ENCODE measurements around the gene PGM2.
"Not testable (repeated sequence)": the region's sequence is repeated elsewhere in the genome, so short reads cannot be mapped to it uniquely, and the experiment has no call there.

Gene PGM2

DNA sequence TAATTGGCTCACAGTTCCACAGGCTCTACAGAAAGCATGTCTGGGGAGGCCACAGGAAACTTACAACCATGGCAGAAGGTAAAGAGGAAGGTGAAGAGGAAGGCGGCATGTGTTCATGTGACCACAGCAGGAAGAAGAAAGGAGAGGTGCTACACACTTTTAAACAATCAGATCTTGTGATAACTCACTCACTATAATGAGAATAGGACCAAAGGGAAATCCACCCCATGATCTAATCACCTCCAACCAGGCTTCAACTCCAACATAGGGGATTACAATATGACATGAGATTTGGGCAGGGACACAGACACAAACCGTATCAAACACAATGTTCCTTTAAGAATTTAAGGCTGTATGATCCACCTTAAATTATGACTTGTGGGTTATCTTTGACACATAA lies 10.5 kb upstream of the PGM2 start:
- FAIRE-seq: no peak
- DNase-seq (ENCODE audit: insufficient read length, low spot score): no peak

DNA sequence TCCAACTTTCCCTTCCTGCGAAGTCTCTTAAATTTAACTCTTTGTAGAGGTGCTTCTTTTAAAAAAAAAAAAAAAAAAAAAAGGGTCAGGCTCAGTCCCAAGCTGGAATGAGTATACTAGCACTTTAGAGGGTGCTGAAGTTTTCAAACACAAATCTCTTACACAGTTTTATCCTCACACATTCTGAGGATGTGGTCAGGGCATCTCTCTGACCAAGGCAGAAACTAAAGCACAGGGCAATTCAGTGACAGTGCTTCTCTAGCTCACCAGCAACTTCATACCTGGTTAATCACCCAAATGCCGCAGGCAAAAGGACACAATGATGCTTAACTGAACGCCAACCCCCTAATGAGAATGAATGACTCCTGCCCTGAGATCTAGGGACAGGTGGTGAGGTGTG lies 9.8 kb upstream of the PGM2 start:
- DNase-seq (ENCODE audit: insufficient read length, low spot score) (no peak), FAIRE-seq (no peak)

DNA sequence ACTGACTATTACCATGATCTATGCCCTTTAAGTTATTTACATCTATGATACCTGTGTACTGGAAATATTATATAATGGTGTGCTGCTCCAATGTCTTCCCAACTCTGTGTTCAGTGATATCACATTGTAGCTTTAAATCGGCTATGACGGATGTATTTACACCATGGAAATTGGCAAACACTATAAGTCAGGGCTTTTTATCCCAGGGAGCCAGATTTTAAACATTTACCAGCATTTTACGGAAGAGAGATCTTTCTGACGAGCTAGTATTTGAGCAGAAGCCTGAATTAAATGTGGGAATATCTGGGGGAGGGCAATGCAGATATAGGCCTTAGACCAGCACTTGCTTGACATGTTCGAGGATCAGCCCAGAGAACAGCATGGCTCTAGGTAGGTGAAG lies 7.7 kb upstream of the PGM2 start:
- DNase-seq (ENCODE audit: insufficient read length, low spot score) (no peak), FAIRE-seq (no peak)

DNA sequence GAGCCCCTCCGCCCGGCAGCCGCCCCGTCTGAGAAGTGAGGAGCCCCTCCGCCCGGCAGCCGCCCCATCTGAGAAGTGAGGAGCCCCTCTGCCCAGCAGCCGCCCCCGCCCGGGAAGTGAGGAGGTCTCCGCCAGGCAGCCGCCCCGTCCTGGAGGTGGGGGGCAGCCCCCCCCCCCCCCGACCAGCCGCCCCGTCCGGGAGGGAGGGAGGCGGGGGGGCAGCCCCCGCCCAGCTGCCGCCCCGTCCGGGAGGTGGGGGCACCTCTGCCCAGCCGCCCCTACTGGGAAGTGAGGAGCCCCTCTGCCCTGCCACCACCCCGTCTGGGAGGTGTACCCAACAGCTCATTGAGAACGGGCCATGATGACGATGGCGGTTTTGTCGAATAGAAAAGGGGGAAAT lies 6.0 kb upstream of the PGM2 start:
- FAIRE-seq; DNase-seq (ENCODE audit: insufficient read length, low spot score): not testable (repeated sequence)

DNA sequence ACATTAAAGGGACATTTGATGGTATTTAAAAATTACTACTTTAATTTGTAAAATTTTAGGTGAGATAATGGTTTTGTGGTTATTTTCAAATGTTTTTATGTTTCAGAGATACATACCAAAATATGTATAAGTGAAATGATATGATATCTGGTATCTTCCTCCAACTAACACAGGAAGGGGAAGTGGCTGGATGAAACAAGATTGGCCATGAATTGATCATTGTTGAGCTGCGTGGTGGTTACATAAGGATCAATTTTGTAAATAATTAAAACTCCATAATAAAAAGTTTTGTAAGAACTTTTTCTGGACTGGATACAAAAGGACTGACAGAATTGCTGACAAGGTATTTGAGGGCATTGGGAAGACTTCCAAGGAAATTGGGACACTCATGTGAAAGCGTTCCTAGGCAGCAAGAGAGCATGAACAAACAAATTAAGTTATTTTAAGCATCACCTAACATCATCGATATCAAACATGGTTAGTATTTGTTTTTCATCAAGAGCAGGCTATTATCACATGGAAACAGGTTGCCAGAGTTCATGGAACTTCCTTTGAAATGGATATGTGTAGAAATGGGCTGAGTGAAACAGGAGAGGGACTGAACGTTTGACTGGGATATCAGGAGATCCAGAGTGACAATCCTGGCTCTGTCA lies 4.4 kb upstream of the PGM2 start:
- DNase-seq (ENCODE audit: insufficient read length, low spot score) (no peak), FAIRE-seq (no peak)

DNA sequence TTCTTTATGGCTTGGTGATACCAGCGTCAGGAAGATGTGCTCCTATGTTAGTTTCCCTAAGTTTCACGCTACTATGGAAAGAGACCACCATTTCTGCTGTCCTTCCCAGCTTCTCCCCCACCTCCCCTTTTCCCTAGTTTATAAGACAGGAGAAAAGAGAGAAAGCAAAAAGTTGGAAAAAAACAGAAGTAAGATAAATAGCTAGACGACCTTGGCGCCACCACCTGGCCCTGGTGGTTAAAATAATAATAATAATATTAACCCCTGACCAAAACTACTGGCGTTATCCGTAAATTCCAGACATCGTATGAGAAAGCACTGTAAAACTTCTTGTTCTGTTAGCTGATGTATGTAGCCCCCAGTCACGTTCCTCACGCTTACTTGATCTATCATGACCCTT lies 985 bp upstream of the PGM2 start:
- DNase-seq (ENCODE audit: insufficient read length, low spot score); FAIRE-seq: not testable (repeated sequence)

DNA sequence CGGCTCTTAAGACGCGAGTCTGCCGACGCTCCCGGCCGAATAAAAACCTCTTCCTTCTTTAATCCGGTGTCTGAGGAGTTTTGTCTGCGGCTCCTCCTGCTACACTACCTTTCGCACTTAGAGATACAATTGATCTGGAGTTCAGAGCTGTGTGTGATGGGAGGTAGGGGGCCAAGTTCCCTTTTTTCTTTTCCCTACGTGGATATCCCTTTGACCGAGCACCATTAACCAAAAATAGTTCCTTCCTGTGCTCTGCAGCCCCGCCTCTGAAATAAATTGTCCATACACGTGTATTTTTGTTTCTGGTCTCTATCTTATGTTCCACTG lies 555 bp upstream of the PGM2 start:
- DNase-seq (ENCODE audit: insufficient read length, low spot score): no peak
- no peak for FAIRE-seq

DNA sequence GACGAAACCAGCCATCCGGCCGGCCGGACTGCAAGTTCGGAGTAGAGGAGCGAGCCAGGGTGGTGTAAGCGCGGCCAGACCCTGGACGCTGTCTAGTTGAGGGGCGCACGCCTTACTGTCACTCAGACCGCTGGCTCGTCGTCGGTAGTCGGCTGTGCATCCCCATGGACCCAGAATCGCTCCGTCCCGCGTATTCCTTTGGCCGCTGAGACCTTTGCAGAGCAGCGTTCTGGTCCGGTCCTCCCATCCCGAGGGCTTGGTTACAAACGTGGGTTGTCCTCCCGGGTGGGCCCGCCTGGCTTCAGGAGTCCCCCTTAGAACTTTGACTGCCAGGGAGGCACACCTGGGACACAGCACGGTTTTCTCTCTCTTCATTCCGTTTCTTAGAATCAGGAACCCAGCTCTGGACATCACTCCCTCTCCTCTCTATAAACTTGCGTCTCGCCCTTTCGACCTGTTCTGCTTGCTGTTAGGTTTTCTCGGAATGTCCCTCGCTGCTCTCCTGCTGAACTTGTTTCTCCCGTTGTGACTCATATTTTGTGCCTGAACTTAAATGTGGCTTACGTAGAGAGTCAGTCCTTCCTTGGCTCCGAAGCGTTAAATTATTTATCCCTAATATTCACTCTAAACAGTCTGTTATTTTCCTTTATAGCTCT lies 672 bp downstream of the PGM2 start:
- no peak for DNase-seq (ENCODE audit: insufficient read length, low spot score)
- no peak for FAIRE-seq

DNA sequence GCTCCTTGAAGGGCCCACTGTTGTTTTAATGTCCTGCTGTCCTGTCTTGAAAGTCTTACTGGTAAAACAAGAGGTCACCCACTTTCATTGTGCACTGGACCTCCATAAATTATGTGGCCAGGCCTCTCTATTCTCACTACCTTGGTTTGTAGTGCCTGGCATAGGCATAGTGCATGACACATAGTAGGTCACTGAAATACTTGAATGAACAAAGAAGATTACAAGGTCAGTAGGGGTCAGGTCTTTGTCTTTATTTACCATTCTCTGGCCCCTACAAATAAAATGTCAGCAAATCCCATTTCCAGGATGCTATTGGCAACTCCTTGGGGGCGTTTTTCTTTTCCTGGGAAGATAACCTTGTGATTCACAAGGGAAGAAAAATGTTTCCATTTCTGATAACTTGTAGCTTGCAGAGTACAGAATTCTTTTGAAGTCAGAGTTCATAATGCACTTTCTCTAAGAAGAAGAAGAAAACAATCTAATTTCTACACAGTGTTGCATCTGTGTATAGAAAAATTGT lies 1.4 kb downstream of the PGM2 start:
- FAIRE-seq: no peak
- no peak for DNase-seq (ENCODE audit: insufficient read length, low spot score)

DNA sequence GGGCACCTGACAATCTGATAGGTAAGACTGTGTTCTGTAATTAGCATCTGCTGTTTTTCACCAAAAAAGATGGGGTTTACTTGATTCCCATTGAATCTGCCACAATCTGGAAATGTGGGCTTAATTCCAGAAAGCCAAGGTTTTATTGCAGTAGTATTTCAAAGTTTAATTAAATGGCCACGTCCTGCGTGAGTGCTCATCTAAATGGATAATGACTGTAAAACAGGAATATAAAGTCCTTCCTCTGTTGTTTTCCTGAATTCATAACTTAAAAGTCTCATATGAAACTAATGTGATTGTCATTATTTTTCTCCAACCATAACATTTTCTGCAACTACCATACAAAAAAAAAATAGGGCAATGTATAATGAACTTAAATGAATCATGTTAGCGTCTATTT lies 2.4 kb downstream of the PGM2 start:
- DNase-seq (ENCODE audit: insufficient read length, low spot score) (no peak), FAIRE-seq (no peak)

DNA sequence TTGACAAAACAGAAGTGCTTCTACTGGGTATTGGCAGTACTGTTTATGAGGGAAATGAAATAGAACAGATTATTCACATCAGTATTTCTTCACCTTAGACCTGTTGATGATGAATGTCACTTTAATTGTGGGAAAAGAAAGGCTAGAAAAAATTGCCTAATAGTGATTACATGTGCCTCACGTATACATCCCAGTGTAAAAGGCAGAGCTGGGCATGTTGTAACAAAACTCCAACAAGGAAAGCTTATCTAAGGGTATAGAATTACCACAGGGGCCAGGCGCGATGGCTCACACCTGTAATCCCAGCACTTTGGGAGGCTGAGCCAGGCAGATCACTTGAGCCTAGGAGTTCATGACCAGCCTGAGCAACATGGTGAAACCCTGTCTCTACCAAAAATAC lies 4.2 kb downstream of the PGM2 start:
- FAIRE-seq (no peak), DNase-seq (ENCODE audit: insufficient read length, low spot score) (no peak)

DNA sequence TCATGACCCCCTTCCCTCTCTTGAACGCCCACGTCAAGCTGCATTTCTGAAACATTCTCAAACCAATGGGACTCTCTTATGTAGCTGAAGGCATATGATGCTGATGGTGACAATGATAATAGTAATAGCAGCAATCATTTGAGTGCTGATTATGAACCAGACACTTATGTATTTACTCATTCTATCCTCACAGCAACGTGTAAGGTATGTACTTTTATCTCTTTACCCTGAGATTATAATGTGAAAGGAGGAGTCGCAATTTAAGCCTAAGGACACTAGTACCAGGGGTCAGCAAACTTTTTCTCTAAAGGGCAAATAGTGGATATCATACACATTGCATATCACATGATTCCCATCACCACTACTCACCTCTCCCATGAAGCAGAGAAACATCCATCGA lies 8.5 kb downstream of the PGM2 start:
- no peak for FAIRE-seq

DNA sequence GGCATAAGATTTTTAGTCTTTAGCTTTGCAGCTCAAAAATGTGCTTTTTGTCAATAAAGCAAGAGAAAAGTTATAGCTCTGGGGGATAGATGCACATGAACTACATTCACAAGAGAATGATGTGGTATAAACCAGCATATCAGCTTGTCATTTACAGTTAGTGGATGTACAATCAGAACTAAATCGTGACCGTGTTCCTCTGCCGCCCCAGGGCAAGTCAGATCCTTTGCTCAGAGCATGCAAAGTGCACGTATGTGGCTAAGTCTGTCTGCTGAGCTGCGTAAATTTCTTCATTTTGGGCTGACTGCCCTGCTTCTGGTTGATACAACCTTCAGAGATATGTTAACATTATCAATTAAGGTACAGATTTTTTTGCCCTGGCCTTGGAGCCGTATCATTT lies 9.3 kb downstream of the PGM2 start:
- FAIRE-seq (no peak), DNase-seq (ENCODE audit: insufficient read length, low spot score) (no peak)

More for the DNA sequence above, 8.5 kb downstream of the PGM2 start:
- DNase-seq (ENCODE audit: insufficient read length, low spot score): no peak

DNA sequence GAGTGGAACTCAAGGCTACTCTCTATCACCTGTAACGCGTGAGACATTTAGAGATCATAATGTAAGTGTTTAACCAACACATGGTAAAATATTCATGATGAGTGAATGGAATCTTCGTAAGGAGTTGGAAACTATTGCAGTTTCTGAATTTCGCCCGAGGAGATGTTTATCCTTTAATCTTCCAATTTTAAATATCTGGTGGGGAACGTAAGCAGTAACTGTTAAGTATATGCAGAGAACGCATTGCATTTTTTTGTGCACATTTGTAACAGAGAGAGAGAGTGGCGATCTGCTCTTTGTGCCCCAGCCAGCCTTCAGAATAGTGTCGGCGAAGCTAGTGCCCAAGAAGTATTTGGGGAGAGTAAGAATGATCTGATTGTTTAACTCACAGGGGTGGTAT lies 9.8 kb downstream of the PGM2 start:
- no peak for DNase-seq (ENCODE audit: insufficient read length, low spot score)
- no peak for FAIRE-seq

DNA sequence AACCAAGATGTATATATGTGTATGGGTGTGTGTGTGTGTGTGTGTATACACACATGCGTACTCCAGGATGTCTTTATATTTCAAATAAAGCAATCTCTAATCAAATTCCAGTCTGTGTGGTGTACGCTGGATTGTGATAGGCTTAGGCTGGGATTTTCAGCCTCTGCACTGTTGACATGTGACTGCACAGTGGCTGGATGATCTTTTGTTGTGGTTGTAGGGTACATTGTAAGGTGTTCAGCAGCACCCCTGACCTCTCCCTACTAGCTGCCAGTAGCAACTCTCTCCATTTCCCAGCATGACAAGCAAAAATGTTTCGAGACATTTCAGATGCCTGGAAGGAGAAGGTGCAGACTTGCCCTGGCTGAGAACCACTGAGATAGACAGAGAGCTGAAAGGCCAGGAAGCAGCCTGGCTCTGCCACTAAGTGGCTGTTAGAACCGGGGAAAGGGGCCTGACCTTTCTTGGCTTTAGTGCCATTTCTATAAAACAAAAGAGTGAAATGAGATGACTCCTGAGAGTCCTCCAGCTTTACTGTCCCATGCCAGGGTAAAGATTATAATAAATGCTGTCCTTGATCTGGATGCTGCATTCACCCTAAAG lies 10.5 kb downstream of the PGM2 start:
- DNase-seq (ENCODE audit: insufficient read length, low spot score) (no peak), FAIRE-seq (no peak)

DNA sequence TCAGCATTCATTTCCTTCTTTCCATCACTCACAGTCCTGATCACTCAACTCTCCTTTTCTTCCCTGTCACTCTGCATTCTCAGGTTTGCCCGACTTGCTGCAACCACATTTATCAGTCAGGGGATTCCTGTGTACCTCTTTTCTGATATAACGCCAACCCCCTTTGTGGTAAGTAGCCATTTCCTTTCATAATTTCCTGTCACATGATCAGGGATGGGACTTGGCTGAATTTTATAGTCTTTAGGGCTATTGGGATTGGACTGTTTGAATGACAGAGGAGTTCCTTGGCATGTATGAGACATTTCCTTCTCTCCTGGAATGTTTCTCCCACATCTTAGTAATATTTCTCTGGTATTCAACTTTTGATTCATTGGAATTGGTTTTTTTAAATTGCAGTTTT lies 11.0 kb downstream of the PGM2 start:
- peak; percentile 89 for DNase-seq (ENCODE audit: insufficient read length, low spot score)
- no peak for FAIRE-seq

DNA sequence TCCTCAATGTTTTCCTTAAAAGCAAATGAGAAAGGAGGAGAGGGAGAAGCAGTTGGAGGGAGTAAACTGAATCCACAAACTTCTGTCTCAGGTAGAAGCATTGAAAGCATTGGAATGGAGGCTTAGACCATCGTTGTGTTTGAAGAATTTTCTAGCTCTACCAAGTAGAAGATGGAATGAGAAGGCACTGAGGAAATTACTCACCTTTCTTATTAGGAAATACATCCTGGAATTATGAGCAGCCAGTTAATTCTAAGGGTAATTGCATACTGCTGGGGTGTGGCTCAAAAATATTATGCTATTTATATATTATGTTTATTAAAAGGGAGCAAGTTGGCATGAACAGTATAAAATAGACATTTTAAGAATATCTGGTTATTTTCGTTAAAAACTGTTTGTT lies 12.9 kb downstream of the PGM2 start:
- FAIRE-seq: no peak
- no peak for DNase-seq (ENCODE audit: insufficient read length, low spot score)

DNA sequence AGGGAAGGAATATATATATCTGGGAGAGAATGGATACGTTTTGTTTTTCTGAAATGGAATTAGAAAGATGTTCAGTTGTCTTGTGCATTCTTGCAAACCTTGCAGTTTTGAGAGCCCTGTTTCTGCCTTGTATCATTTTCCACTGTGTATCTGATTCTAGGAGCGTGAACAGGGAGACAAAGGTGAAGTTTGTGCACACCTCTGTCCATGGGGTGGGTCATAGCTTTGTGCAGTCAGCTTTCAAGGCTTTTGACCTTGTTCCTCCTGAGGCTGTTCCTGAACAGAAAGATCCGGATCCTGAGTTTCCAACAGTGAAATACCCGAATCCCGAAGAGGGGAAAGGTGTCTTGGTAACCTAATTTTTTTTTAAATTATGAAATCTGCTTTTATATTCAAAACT lies 17.7 kb downstream of the PGM2 start:
- DNase-seq (ENCODE audit: insufficient read length, low spot score) (no peak), FAIRE-seq (no peak)

DNA sequence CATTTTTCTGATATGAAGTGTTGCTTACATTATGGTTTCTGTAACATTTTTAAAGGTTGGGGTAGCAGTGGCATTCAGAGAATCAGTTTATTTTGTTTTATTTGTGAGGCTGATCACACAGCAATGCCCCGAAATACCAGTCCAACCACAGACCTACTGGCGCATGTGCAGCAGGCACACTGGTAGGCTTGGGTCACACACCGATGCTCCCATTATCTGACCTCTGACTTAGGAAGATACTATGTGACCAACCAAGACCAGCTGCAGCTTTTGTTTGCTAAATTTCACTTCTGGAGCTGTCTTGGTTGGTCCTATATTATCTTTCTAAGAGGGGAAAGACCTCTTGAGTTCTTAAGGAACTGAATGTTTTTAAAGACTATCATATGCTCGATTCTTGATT lies 18.7 kb downstream of the PGM2 start:
- FAIRE-seq: no peak
- DNase-seq (ENCODE audit: insufficient read length, low spot score): no peak

DNA sequence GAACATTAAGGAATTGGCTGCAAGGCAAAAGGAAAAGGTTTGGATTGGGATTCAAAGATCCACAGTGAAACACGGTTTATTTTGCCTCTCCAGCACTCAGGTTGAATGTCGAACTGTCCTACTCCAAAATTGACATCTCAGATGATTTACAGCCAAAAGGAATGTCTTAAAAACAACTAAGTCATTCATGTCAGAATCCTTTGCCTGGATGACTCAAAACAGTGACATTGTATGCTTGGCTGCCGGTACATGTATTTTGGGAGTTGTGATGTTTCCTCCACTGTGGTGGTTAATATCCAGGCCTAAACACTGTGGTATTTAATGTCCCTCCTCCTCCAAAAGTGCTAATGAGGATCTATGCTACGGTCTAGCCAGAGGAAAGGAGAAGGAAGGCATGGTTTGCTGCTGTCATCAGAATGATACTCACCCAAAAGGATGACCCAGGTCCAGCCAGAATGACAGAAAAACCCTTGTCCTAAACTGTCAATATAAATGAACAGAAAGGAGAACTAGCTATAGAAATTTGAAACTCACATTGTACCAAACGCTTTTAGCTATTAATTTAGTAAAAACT lies 20.9 kb downstream of the PGM2 start:
- no peak for DNase-seq (ENCODE audit: insufficient read length, low spot score)
- peak; percentile 69 for FAIRE-seq

DNA sequence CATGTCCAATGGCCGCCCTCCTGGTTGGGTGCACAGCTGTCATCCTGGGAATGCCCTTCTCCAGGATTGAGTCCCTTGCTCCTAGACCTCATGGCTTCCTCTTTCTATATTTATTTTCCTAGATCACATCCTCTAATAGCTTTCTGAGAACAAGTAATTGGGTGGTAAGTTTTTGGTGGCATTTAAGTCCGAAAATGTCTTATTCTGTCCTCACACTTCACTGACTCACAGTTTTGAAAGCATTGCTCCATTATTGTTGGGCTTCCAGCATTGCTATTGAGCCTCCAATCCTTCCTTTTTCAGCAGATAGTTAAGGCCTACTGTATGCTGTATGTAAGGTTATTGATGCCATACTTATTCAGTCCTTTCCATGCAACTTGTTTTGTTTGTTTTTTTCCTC lies 25.9 kb downstream of the PGM2 start:
- FAIRE-seq (no peak), DNase-seq (ENCODE audit: insufficient read length, low spot score) (no peak)

DNA sequence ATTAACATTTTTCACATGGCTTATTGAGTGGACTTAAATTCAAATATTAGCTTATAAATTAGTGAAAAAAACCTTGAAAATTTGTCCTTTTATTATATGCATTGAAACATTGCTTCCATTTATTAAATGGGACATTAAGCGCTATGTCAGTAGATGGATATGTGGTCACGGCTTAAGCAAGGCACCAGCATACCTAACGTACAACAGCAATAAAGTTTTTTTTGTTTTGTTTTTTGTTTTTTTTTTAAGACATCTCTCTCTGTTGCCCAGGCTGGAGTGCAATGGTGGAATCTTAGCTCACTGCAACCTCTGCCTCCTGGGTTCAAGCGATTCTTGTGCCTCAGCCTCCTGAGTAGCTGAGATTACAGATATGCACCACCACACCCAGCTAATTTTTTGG lies 31.6 kb downstream of the PGM2 start:
- no peak for DNase-seq (ENCODE audit: insufficient read length, low spot score)
- no peak for FAIRE-seq

Data from HTR-8/SVneo (cell line).